ENCODE measurements around the gene CDC42BPG.

The CDC42BPG gene

GRCh38 chr11:64878223-64878493 is 33.7 kb upstream of the CDC42BPG start:
- Histone ChIP-seq H3K27ac (ENCODE audit: extremely low read depth, low read depth, low read length) (no peak overlapping the region; the same call in 1 of the 2 replicates), H3K4me1 (ENCODE audit: control insufficient read depth, insufficient read depth, low read length) (no peaks in the 10 kb centered on the region), H3K4me3 (ENCODE audit: low read depth, low read length) (peak overlapping the region; percentile 66), H3K36me3 (ENCODE audit: control insufficient read depth in 2 of 2, insufficient read depth in 1 of 2, low read length in 2 of 2) (peaks cover 0 to 13% of the 10 kb centered on the region in 2 experiments; a peak in 1 of 3 replicates), H3K9me3 (ENCODE audit: control insufficient read depth, insufficient read depth, low read depth, low read length) (no peaks in the 10 kb centered on the region)
- POLR2A ChIA-PET: interaction anchor here (0.6 to 2.8 kb wide), 11 partner anchors 9 to 234 kb away, joined by 3 to 23 read pairs (median 4); partner anchors contain the start of genes MEN1 and SF1
- CTCF ChIA-PET: interaction anchor here (0.7 to 4.6 kb wide), 9 partner anchors 10 to 190 kb away, joined by 3 to 36 read pairs (median 12); no protein-coding TSS in a partner anchor
- TF ChIP-seq ZBTB26 (tag by site-specific recombination; optimal IDR thresholded peaks at IDR 0.05): peak; percentile 84
- no peak for TF ChIP-seq SP3 (tag by site-specific recombination; IDR thresholded peaks at IDR 0.05)
- TF ChIP-seq ZNF433 (tag by site-specific recombination; IDR thresholded peaks at IDR 0.05; ENCODE audit: low read depth): no peak
- 0 out of 2 replicates have a peak, but pooled peaks have one; percentile 4 for TF ChIP-seq KLF7 (tag by site-specific recombination; IDR thresholded peaks at IDR 0.05; ENCODE audit: borderline replicate concordance)
- TF ChIP-seq GLIS1 (tag by site-specific recombination; IDR thresholded peaks at IDR 0.05): no peak
- no peak for TF ChIP-seq ZNF24 (tag by site-specific recombination; IDR thresholded peaks at IDR 0.05)
- 0 out of 2 replicates have a peak, but pooled peaks have one; percentile 9 for TF ChIP-seq ZSCAN30 (tag by site-specific recombination; IDR thresholded peaks at IDR 0.05)
- peak; percentile 49; the same call in 1 of the 2 replicates for TF ChIP-seq ZNF394 (tag by site-specific recombination; IDR thresholded peaks at IDR 0.05; ENCODE audit: borderline replicate concordance)
- TF ChIP-seq ZNF518A (tag by site-specific recombination; conservative IDR thresholded peaks at IDR 0.05; ENCODE audit: low read depth): no peak
- TF ChIP-seq PRDM1 (tag by site-specific recombination; IDR thresholded peaks at IDR 0.05): no peak
- 0 out of 2 replicates have a peak, but pooled peaks have one; percentile 38 for TF ChIP-seq HIC1 (tag by site-specific recombination; IDR thresholded peaks at IDR 0.05)
- 0 out of 2 replicates have a peak, but pooled peaks have one; percentile 5 for TF ChIP-seq ZFP69B (tag by site-specific recombination; IDR thresholded peaks at IDR 0.05)
- TF ChIP-seq BCL11B (tag by site-specific recombination; IDR thresholded peaks at IDR 0.05; ENCODE audit: low read depth): no peak
- no peak for TF ChIP-seq TSHZ1 (tag by site-specific recombination; IDR thresholded peaks at IDR 0.05; ENCODE audit: borderline replicate concordance)
- no peak for TF ChIP-seq ZFHX2 (tag by site-specific recombination; conservative IDR thresholded peaks at IDR 0.05)
- no peak for TF ChIP-seq ZNF426 (tag by site-specific recombination; IDR thresholded peaks at IDR 0.05)
- peak; percentile 56; the same call in 1 of the 2 replicates for TF ChIP-seq ZNF2 (tag by site-specific recombination; IDR thresholded peaks at IDR 0.05)
- 0 out of 2 replicates have a peak, but pooled peaks have one; percentile 23 for TF ChIP-seq ZNF76 (tag by site-specific recombination; IDR thresholded peaks at IDR 0.05; ENCODE audit: borderline replicate concordance, low read depth)
- no peak for TF ChIP-seq ZNF530 (tag by site-specific recombination; IDR thresholded peaks at IDR 0.05; ENCODE audit: low read depth)
- peak; percentile 72; the same call in 1 of the 2 replicates for TF ChIP-seq ZNF692 (tag by site-specific recombination; IDR thresholded peaks at IDR 0.05)
- TF ChIP-seq ZFP37 (tag by site-specific recombination; IDR thresholded peaks at IDR 0.05): 0 out of 2 replicates have a peak, but pooled peaks have one; percentile 24
- peak; percentile 91 for TF ChIP-seq ZNF600 (tag by site-specific recombination; IDR thresholded peaks at IDR 0.05)

Data from HEK293 (cell line).